HG02642 (cell line): ENCODE measurements around the gene GALNT13.

Experiments used
- ATAC-seq: cut with Tn5 transposase; IDR thresholded peaks from one replicate; pipeline ENCODE4 v1.9.1; 2021; ENCODE audit warnings: mild to moderate bottlenecking; ENCODE audit not compliant: unreplicated experiment, poor library complexity

Gene GALNT13

DNA sequence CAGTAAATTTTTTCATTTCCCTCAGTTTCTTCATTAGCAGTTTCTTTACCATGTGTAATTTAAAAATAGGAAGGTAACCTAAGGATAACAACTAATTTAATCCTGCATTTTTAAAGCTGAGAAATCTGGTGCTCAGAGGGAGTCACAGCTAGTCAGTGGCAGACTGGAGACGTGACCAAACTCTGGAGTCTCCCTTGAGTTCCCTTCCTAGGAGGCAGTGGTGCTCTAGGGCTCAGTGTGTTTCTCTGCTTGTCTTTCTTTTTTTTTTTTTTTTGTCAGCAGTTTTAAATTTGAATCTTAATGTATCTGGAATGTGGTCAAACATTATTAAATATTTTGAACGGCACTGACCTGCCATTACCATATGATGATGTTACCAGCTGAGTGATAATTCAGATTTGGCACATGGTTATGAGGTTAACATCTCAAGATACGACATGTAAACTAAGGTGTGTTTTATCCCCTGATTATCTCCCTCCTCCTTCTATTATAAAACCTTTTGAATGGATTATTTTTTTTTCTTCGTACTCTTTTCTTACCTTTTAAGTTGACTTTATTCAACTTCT, 226.2 kb downstream of the GALNT13 start:
- no peak for ATAC-seq

GRCh38 chr2:154120706-154121105, 249.0 kb downstream of the GALNT13 start:
- ATAC-seq, result no peak

DNA sequence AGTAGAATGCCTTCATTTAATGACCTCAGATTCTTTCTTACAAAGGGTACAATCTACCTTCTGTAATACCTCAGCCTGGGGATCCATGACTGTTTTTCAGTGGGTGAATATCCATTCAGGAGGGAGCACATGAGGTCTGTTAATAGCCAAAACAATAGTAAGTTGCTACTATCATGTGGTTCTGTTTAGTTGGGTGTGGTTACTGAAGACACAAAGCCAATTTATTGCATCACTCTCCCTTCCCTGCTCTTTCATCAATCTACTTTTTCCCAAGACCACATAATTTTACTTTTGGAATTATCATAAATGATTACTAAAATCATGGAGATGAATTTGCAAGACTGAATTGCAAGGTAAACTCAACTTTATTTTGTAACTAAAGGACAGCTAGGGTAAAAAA, 254.2 kb downstream of the GALNT13 start:
- ATAC-seq, result no peak

- no peak for ATAC-seq
These were observed 259.1 kb downstream of the GALNT13 start for GRCh38 chr2:154130821-154131220.

- no peak for ATAC-seq
These were observed 261.1 kb downstream of the GALNT13 start for GRCh38 chr2:154132827-154133226.

GRCh38 chr2:154133823-154134222, 262.1 kb downstream of the GALNT13 start:
- no peak for ATAC-seq

DNA sequence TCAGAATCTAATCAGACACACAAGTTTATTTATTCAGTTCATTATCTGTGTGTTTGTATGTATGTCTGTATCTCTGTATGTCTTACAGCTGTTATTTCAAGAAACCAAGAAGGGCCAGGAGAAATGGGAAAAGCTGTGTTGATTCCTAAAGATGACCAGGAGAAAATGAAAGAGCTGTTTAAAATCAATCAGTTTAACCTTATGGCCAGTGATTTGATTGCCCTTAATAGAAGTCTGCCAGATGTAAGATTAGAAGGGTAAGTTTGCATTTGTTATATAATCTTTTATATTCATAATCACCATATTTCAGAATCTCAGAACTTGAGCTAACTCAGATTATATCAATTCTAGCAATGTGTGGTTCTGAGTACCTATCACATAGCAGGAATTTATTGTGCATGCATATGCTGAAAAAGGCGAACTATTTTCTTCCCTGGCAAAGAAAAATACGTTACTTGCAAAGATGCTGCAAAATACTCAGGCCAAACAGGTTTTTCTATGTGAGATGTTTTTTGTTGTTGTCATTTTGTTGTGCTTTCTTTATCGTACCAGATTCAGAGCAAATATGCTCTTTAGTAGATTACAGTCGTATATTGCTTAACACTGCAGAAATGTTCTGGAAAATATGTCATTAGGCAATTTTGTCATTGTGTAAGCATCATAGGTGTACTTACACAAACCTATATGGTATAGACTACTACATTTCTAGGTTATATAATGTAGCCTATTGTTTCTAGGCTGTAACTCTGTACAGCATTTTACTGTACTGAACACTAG, 268.7 kb downstream of the GALNT13 start:
- no peak for ATAC-seq

- no peak for ATAC-seq
These were observed 270.8 kb downstream of the GALNT13 start for GRCh38 chr2:154142480-154142879.

- ATAC-seq, result no peak
These were observed 271.4 kb downstream of the GALNT13 start for GRCh38 chr2:154143105-154143504.

DNA sequence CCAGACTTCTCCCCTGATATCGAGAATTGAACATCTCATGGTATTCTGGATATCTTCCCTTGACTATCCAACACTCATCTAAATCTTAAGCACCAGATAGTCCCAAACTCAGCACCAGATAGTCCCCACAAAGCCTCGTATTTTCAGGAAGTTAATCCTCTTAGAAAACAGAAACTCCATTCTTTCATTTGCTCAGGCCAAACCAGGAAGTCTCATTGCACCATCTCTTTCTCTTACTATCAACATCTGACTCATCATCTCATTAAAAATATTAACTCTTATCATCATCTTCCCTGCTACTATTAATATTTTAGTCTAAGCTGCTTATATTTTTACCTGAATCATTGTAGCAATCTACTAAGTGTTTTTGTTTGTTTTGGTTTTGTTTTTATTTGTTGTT, 286.4 kb downstream of the GALNT13 start:
- no peak for ATAC-seq

- no peak for ATAC-seq
These were observed 289.6 kb downstream of the GALNT13 start for GRCh38 chr2:154161286-154161685.

- no peak for ATAC-seq
These were observed 298.7 kb downstream of the GALNT13 start for GRCh38 chr2:154170400-154170799.

DNA sequence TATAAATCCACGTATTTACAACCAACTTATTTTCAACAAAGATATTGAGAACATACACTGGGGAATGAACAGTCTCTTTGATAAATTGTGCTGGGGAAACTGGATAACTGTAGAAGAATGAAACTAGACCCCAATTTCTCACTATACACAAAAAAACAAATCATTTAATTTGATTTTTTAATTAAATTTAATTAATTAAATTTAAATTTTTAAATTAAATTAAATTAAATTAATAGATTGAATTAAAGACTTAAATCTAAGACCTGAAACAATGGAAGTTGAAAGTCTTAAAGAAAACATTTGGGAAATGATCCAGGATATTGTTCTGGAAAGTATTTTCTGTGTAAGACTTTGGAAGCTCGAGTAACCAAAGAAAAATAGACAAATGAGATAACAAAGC, 301.4 kb downstream of the GALNT13 start:
- no peak for ATAC-seq

DNA sequence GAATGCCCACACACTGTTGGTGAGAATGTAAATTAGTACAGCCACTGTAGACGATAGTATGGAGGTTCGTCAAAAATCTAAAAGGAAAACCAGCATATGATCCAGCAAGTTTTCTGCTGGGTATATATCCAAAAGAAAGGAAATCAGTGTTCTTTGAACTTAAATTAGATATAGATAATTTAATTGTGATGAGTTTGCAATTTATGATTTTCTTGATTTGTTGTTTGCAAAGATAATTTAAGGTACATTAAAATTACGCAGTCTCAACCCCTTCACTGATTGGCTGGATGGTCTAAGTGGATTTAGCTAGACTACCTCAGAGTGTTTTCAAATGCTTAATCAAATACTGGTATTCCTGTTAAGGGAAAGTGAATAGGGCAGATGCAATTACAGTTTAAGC, 302.2 kb downstream of the GALNT13 start:
- no peak for ATAC-seq

DNA sequence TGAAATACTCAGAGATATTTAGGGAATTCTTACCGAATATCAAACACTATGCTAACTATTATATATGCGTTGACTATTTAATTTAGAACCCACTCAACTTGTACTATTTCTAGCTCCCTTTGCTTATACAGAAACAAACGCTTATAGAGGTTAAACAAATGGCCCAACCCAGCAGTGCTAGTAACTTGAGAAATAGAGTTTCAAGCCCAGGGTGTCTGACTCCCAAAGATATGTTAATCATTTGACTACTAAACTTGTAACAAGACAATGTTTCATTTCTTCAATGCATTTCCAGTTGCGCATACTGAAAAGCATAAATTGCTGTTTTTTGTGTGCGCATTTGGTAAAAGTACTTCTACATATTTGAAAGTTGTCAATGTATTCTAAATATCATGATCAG, 310.3 kb downstream of the GALNT13 start:
- ATAC-seq, result no peak

DNA sequence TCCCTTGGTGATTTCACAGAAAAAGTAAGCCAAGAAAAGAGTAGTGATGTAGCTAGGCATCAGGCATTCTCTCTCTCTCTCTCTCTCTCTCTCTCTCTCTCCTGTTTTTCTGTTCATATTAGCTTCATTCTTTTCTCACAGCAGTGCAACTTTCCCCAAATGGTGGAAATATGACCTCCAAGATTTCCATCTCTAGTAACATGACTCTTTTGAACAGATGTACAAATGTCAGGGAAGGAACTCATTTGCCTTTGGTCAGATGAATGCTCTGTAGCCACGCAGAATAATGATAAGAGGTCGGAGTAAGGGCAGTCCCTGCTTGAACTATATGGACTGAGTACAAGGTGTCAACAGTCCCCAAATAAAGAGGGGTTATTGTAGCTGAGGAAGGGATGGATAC, 316.2 kb downstream of the GALNT13 start:
- ATAC-seq, result no peak

DNA sequence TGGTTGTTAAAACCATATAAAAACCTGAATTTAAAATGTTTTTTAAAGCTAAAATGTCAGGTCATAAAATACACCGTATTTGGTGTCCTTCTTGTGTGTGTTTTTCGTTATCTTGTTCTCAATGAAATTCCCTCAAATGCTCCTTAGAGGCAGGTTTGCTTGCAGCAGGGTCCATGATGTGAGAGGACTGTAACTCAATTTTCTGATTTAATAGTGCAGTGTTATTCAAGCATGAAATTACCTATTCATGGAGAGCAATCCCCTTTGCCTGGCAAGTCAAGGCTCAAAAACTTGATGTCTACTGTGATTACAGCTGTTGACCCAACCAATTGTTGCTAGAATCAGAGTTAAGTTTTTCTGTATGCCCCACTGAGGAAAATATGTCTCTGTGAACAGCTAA, 318.2 kb downstream of the GALNT13 start:
- no peak for ATAC-seq

GRCh38 chr2:154193246-154193645, 321.5 kb downstream of the GALNT13 start:
- ATAC-seq, result no peak

- ATAC-seq, result no peak
These were observed 323.4 kb downstream of the GALNT13 start for GRCh38 chr2:154194909-154195643.

DNA sequence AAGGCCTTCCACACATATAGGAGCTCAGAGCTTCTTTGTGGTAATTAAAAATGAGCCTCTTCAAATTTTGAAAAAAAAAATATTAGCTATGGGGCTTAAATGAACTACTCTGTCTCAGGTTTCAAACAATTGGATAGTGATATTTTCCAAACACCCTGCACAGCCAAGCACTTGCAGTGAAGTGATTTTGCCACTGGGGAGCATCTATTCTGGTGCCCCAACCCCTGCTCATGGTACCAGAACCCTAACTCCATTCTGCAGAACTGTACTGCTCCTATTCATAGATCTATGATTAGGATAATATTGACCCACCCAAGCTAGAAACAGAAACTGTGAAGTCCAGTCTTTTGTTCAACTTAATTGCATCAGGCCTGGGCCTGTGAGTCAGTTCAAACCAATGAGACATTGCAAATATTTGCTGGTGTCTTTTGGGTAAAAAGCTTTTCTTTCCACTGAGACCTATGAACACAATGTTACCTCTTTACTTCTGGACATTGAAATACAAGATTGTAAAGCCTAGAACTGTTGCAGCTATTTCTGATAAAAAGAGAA, 324.0 kb downstream of the GALNT13 start:
- no peak for ATAC-seq

- ATAC-seq, result no peak
These were observed 327.1 kb downstream of the GALNT13 start for GRCh38 chr2:154198866-154199265.
